DMS114 treated with DMSO at 0.1 percent for 48 hours (cell line): Measurements from ENCODE around the gene TGFBR1.

Experiments
- DNase-seq: peaks from one replicate; lab custom pipeline; 2025; ENCODE audit not compliant: unreplicated experiment; lab: John Stamatoyannopoulos, UW

The TGFBR1 gene

DNA sequence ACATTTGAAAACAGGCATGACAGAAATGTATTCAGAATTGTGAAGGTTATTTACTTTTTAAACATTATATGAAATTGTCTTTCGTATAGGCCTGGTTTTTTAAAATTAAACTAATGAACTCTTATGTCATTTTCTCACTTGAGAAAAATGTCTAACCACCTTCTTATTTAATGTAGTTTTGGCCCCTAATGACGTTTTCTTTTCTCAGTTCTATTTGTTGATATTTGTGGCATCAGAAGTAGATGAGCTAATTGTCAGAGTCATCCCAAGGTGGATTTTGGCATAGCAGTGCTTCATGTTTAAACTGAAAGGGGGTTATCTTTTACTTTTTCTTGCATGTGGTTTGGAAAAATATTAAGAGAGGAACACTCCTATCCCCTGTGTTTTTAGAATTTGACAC lies 28.2 kb downstream of the TGFBR1 start:
- DNase-seq: no peak

DNA sequence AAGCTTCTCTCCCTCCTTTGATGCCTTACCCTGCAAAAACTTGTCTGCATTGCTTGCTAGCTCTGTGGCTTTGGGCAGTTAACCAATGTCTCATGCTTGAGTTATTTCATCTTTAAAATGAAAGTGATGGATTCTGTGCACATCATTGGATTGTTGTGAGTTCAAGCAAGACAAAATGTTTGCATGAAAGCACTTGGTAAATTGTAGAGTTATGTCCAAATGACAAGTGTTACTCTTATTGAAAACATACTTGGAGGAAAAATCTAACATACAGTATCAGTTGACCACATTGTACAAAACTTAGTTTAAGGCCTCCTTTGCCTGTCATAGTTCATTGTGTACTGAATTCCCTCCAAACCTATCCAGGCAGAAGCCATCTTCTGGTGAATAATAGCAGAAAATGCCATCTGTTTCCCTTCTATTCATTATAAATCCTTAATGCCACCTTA lies 30.0 kb downstream of the TGFBR1 start:
- DNase-seq: no peak

DNA sequence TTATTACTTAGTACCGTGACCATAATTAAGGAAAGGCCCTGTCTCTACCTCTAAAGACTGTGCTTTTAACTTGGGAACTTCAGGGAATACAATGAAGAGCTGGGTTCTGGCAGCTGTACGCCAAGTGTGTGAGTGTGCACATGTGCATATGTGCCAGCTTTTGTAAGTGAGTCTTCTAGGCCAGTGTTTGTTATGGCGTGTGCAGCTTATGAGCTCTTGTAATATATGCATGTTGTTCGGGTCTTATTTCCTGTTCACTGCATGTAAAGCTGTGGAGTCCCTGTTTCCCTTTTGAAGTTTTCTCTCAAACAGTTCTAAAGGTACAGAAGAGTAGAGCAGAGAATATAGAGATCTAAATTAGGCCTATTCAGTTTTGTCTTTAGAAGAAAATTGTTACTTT lies 30.5 kb downstream of the TGFBR1 start:
- DNase-seq: no peak

DNA sequence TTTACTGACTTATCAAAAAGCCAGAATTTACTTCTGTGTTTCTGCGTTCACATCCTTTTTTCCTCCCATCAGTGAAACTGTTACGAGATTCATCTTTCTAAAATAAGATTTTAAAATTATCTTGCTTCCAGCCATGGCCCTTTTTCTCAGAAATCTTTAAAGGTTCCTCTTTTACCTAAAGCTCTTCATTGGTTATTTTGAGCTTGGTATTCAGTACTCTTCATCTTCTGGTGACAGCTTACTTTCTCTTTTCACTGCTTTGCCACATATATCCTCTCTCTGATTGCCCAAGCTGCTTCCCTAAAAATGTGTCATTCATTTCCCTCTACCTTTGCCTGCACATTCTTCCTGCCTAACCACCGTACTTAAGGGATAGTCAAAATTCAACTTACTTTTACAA lies 32.3 kb downstream of the TGFBR1 start:
- no peak for DNase-seq

DNA sequence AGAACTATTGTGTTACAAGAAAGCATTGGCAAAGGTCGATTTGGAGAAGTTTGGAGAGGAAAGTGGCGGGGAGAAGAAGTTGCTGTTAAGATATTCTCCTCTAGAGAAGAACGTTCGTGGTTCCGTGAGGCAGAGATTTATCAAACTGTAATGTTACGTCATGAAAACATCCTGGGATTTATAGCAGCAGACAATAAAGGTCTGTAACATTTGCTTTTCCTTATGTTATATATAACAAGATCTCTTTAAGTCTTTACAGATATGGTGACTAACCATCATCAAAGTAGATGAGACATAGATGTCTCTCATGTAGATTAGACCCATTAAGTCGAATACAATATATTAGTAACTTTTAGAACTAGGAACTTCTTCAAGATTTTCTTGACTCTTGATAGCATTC lies 33.0 kb downstream of the TGFBR1 start:
- DNase-seq: no peak

DNA sequence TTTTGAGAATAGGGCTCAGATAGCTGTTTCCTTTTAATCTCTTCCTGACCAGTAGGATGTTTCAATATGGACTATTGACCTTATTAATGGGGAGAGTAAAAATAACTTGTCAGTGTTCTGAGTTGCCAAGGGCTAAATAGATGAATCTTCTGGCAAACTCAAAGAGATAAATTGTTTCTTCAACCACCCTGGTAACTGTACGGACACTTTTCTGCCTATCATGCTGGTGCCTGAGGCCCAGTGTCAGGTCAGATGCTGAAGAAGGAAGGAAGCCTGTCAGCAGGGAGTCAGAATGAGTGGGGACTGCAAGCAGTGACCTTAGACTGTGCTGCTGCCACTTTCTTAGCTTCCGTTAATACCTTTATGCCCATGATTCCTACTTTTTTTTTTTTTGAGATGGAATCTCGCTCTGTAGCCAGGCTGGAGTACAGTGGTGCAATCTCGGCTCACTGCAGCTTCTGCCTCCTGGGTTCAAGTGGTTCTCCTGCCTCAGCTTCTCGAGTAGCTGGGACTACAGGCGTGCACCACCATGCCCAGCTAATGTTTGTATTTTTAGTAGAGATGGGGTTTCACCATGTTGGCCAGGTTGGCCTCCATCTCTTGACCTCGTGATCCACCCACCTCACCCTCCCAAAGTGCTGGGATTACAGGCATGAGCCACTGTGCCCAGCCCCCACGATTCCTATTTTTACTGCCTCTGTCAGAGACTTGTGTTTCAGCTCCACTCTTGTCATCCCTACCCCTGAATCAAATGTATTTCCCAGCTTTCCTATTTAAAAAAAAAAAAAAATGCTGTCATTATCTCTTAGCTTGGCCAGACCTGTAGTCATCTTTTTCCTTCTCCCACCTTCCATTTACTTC lies 33.7 kb downstream of the TGFBR1 start:
- no peak for DNase-seq

DNA sequence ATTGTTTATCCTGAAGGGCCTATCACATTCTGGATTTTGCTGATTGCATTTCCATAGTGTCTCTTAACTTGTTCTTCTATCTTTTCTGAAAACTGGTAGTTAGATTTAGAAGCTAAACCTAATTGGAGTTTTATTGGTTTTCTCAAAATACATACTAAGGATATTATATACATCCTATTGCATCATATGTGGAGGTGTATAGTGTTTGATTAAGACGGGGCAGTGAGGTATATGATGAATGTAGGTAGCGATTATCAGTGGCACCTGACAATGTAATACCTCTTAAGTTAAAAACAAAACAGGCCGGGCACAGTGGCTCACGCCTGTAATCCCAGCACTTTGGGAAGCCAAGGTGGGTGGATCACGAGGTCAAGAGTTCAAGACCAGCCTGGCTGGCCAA lies 35.0 kb downstream of the TGFBR1 start:
- no peak for DNase-seq

DNA sequence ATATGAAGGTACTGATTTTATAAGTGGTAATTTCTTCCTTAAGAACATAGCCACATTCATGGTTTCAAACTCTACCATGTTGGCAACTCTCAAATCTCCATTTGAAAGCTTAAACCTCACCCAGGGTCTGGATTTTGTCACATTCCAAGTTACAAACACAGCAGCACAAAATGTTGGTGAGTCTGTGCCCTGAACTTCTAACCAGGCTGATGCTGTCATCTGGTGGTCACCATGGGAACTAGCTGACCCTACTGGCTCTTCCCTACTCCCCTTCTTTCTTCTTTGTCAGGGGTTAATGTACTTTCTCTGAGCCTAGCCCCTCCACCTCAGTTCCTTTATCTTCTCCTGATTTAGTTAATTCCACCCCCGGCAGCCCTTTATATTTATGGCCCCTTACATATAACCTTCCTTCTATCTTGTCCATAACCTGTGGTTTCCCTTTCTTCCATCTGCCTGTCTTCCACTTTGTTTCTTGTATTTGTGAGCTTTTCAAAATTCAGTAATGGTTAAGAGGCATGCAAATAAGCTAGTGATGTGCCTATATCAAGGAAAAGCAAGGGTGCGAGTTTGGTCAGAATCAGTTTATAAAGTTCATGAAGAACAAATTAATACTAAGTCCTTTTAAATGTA lies 35.9 kb downstream of the TGFBR1 start:
- peak; percentile 26 for DNase-seq

DNA sequence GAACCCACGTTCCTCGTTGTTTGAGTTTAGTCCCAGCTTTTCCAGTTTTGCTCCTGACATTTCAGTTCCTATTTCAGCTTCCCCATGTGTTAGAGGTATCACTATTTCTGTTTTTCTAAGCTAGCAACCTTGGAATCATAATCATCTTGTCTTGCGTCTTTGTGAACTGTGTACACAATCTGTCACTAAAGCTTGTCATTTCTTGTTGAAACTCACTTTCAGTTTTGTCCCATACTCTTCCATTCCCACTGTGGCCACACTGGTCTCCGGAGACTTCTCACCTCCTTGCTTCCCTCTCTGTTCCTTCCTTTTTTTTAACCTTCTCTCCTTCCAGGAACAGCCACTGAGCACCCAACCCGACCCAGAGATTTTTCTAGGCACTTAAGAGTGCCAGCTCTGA lies 36.9 kb downstream of the TGFBR1 start:
- DNase-seq: no peak

DNA sequence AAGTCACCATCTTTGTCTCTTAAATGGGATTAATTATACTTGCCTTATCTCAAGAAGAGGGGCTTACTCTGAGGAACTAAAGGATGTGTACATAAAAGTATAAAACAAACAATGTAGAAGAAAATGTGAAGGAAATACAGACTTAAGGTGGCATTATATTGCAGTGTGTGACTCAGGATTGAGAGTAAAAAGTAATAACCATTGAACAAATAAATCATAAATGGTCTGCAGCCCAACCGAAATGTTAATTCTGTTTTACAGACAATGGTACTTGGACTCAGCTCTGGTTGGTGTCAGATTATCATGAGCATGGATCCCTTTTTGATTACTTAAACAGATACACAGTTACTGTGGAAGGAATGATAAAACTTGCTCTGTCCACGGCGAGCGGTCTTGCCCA lies 37.4 kb downstream of the TGFBR1 start:
- DNase-seq: no peak

DNA sequence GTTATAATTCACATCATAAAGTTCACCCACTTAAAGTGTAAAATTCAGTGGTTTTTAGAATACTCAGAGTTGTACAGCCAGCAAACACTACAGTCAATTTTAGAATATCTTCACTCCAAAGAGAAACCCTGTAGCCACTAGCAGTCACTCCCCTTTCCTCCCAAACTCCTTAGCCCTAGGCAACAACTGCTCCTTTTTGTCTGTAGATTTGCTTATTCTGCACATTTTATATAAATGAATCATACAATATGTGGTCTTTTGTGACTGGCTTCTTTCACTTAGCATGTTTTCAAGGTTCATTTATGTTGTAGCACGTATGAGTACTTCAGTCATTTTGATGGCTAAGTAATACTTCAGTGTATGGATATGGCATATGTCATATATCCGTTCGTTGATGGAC lies 38.7 kb downstream of the TGFBR1 start:
- no peak for DNase-seq

DNA sequence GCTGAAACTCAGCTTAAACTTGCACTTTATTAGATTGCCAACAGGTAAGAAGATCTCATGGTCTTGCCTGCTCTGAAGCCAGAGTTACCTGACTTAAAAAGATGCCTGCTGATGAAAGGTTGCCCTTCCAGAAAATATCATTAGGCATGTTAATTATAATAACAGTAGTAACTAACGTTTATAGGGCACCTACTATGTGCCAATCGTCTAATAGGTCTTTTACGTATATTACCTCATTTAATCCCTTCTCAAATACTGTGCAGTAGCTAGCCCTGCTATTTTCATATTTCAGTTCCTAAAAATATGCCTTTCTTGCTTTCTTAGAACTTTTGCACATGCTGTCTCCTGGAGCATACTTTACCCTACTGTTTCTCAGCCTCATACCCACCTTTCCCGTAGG lies 40.1 kb downstream of the TGFBR1 start:
- no peak for DNase-seq

DNA sequence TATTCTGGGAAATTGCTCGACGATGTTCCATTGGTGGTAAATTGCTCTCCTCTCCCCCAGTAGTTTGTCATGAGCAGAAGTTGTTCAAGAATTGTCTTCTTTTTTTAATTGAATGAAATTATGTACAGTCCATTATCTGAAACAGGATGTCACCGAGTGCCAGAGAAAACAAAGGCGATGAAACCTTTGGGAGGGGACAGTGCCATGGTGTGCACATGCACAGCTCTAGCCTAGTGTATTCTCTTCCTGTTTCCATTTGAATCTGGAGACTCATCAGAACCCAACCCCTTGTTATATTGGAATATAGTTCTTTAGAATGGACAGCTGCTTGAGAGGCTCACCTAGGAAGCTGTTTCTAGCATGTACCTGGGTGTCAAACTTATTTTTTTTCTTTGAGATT lies 41.7 kb downstream of the TGFBR1 start:
- no peak for DNase-seq

DNA sequence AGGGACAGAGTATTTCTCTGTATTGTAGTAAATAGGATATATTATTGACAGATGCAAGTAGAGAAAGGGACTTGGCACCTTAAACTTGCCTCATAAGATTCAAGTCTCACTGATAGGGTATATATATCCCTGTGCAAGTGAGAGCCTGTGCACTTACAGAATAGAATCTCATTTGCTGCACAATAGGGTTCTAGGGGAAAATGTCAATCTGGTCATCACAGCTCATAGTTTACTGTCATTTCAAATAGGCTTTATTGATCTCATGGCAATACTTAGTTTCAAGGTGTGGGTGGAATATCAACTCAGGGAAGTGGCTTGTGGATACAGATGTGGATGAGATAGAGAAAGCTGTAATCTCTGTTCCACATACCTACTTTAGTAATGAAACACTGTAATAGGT lies 42.3 kb downstream of the TGFBR1 start:
- no peak for DNase-seq

DNA sequence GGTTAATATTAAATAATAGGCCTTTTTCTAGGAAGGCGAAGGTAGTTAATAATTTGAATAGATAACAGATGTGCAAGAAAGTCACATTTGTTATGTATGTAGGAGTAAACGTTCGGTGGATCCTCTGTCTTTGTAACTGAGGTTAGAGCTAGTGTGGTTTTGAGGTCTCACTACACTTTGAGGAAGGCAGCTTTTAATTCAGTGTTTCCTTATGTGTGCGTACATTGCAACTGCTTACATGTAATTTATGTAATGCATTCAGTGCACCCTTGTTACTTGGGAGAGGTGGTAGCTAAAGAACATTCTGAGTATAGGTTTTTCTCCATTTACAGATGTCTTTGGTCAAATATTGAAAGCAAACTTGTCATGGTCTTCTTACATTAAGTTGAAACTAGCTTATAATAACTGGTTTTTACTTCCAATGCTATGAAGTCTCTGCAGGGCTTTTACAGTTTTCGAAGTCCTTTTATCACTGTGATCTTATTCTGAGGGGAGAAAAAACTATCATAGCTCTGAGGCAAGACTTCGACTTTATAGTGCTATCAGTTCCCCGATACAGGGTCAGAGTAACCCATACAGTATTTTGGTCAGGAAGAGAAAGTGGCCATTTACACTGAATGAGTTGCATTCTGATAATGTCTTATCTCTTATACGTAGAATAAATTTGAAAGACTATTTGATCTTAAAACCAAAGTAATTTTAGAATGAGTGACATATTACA lies 45.7 kb downstream of the TGFBR1 start:
- no peak for DNase-seq

DNA sequence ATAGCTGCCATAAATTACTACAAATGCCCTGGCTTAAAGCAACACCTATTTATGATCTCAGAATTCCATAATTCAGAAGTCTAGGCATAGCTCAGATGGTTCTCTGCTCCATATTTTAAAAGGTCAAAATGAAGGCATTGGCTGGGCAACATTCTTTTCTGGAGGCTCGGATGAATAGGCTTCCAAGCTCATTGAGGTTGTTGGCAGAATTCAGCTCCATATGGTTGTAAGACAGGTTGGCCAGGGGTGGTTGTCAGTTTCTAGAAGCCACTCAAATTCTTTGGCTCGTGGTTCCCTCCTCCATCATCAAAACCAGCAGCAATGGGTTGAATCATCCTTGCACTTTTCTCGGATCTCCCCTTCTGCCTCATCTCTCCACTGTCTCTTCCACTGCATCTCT lies 49.4 kb downstream of the TGFBR1 start:
- DNase-seq: no peak

DNA sequence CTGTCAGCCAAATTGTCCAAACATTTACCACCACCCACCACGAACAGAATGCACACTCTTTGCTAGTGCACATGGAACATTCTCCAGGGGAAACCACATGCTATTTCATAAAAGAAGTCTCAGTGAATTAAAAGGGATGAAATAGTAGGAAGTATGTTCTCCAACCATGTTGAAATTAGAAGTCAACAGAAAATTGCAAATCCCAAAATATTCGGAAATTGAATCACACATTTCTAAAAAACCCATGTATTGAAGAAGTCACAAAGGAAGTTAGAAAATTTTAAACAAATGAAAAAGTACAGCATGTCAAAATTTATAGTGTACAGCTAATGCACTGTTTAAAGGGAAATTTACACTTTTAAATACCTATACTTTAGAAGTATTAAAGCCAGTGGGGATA lies 50.8 kb downstream of the TGFBR1 start:
- DNase-seq: no peak

DNA sequence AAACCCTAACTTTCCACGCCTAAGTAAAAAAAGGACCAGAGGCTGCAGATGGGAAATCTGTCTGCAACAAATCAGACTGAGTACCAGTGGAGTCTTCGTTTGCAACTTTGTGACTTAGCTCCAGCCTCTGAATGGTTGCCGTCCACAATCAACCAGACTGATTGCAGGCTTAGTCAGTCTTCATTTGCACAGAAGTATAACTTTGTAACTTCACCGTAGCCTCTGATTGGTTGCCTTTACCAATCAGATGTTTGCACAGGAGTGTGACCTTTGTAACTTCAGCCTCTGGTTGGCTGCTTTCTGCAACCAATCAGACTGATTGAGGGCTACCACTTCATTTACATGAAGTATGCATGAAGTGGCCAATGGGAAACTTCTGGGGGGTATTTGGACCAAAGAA lies 53.7 kb downstream of the TGFBR1 start:
- no peak for DNase-seq

DNA sequence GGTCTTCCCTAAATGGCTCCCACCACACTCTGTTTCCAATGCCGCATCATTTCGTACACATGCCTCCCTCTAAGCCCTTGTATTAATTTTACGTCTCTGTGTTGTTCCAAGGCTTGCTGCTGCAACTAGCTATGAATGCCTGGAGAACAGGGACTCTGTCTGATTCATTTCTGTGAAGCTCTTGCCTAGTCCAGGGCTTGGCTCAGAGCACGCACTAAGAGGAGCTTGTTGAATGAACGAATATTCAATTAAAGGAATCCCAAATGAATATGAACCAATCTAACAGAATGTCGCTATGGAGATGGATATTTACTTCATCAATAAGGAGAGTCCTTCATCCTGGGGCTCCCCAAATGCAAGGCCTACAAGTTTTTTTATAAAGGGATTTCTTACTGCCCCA lies 55.3 kb downstream of the TGFBR1 start:
- no peak for DNase-seq

DNA sequence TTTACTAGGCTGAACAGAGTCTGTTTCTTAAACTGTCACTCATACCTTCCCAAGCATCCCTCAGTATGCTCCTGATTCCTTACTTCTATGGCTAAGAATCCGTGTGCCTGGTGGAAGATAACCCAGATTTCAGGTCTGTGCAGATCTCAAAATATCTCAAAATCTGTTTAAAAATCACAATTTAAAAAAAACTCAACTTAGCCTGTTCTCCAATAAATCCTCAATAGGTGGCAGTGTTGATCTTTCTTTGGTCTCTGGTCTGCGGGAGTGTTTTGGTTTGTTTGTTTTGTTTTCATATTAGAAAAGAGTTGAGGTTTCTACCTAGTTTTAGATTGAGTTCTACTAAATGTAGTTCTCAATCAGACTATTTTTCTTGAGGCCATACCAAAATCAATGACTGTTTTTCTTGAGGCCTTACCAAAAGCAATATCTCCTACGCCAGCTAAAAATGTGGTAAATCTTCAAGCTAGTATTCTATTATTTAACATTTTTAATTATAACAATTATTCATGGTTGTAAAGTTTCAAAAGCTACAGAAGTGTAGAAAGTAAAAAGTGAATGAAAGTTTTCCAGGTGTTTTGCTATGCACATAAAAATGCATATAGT lies 57.9 kb downstream of the TGFBR1 start:
- DNase-seq: peak; percentile 17

DNA sequence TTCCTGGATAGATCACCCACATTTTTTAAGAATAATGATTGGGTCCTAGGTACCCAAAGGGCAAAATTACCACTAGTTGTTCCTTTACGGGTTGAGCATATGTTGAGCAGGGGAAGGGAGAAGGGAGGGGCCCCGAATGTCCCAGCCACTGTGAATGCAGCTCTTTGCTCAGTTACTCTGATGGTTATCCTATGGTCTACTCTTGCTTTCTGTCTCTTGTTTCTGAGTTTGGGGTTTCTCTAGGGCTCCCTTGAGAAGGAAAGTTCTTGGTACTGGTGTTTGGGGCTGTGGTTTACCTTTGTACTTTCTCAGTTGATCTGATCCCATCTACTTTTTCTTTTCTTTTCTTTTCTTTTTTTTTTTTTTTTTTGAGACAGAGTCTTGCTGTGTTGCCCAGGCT lies 61.2 kb downstream of the TGFBR1 start:
- no peak for DNase-seq

DNA sequence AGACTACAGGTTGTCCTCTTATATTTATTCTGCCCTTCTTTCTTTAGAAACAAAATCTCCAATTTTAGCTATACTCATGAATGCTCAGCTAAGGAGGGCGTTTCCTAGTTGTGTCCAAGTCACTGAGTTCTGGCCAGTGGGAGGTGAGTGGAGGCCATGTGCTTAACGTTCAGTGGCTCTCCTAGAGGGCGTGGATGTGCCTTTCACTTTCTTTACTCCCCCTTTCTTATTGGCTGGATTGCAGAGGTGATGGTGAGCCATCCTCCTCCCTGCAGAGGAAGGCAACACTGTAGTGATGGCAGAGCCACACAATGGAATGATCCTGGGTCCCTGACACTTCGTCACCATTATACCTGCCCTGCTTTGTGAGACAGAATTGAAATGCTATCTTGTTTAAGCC lies 62.2 kb downstream of the TGFBR1 start:
- no peak for DNase-seq
